ENCODE measurements around the gene CA6. TPM values are rescaled to one million over a fixed set of nuclear protein-coding genes. Genes with fewer than 3 reads are reported as not detected.
A peak's percentile ranks its signal among the peaks of the same experiment; 100 is the strongest.
"Not testable (repeated sequence)": the region's sequence is repeated elsewhere in the genome, so short reads cannot be mapped to it uniquely, and the experiment has no call there.

CA6 gene
- not detected for polyA plus RNA-seq (2013, experiment 1 of 2; ENCODE audit: insufficient read length)
- not detected for polyA plus RNA-seq (2013, experiment 2 of 2; ENCODE audit: insufficient read length)

- DNase-seq = no peak
These were observed at the start of gene CA6 for GRCh38 chr1:8945568-8945967. Gene CA6 (plus strand): TSS chr1:8945868. CDS start chr1:8945887, 19 bp downstream.

GRCh38 chr1:8896775-8897174 is 48.9 kb upstream of the CA6 start:
- DNase-seq = not testable (repeated sequence)

- DNase-seq = not testable (repeated sequence)
These were observed 48.2 kb upstream of the CA6 start for GRCh38 chr1:8897505-8897904.

DNA sequence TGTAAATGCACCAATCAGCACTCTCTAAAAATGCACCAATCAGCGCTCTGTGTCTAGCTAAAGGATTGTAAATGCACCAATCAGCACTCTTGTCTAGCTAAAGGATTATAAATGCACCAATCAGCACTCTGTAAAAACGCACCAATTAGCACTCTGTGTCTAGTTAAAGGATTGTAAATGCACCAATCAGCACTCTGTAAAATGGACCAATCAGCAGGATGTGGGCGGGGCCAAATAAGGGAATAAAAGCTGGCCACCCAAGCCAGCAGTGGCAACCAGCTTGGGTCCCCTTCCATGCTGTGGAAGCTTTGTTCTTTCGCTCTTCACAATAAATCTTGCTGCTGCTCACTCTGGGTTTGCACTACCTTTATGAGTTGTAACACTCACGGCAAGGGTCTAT is 47.2 kb upstream of the CA6 start:
- not testable (repeated sequence) for DNase-seq

GRCh38 chr1:8899046-8899445 is 46.6 kb upstream of the CA6 start:
- no peak for DNase-seq

DNA sequence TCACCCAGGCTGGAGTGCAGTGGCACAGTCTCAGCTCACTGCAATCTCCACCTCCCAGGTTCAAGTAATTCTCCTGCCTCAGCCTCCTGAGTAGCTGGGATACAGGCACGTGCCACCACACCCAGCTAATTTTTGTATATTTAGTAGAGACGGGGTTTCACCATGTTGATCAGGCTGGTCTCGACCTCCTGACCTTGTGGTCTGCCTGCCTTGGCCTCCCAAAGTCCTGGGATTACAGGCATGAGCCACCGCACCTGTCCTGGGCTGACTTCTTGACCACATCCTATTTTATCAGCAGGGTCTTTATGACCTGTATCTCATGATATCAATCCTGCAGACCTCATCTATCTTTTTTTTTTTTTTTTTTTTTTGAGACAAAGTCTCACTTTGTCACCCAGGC is 45.0 kb upstream of the CA6 start:
- DNase-seq = not testable (repeated sequence)

- DNase-seq = peak; percentile 55
These were observed 42.9 kb upstream of the CA6 start for GRCh38 chr1:8902765-8903164.

- DNase-seq = peak; percentile 16
These were observed 42.3 kb upstream of the CA6 start for GRCh38 chr1:8903410-8903809.

DNA sequence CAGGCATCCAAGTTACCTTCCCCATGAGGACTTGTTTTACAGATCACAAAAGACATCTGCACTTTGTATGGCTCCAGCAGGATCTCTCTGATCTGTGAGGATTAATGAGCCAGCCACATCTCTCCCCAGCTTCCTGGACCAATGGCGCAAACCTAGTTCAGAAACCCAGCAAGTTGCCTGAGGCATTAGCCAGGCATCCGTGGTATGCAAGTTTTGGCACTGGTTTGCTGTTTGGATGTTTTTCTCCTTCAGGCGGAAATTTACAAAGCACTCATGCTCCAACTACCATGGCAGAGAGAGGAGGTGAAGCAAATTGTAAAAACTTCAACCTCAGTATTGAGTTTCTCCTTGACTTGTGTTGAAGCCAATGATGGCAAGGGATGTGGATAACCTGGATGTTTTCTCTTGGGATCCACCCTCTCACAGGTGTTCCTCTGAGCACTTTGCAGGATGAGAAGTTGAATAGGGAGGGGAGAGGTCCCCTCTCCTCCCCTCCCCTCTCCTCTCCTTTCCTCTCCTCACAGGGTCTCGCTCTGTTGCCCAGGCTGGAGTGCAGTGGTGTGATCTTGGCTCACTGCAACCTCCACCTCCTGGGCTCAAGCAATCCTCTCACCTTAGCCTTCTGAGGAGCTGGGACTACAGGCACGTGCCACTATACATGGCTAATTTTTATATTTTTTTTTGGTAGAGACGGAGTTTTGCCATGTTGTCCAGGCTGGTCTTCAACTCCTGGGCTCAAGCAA is 41.6 kb upstream of the CA6 start:
- peak; percentile 97 for DNase-seq

DNA sequence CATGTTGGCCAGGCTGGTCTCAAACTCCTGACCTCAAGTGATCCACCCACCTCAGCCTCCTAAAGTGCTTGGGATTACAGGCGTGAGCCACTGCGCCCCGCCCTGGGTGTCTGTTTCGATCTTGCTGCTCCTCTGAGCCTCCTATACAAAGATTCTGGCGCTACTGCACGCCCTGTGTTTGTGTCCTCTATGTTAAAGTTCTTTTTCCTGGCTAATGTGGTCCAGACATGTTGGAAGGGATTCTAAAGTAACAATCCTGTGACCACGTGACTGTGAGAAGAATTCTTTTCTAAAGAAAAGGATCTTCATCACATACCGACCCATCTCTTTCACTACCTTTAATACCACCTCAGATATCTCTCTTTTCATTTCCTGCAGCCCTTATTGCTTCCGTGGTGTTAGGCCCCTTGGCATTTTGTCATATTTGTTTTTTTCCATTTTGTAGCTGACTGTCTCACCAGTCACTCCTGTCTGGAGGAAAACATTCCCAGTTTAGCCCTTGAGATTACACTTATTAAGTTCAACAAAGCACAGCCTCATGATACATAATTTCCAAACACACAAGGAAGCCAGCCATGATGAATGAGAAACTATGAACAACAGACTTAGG is 40.0 kb upstream of the CA6 start:
- peak; percentile 70 for DNase-seq

DNA sequence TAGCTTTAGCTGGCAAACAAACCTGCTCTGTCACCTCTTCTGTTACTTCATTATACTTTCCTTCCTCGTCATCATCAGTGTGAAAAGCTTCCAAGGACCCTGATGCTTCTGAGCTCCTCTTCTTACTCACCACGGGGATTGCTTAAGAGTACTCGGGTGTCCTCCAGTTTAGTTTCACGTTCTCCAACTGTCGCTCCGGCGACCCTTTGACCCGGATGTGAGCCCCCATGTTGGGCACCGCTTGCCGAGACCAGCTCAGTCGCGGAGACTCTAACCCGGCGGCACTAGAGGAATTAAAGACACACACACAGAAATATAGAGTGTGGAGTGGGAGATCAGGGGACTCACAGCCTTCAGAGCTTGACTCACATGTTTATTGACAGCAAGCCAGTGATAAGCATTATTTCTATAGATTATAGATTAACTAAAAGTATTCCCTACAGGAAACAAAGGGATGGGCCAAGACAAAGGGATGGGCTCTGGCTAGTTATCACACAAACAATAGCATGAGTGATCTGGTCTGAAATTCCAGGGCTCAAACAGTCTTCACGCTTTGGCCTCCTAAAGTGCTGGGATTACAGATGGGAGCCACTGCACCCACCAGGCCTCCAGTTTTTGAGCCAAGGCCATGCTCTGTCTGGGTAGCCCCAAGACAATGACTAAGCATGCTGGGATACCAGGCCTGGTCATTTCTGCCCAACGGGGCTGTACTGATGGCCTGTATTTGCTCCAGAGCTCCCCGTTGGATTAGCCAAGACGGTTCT is 37.1 kb upstream of the CA6 start:
- DNase-seq = no peak

GRCh38 chr1:8910331-8910730 is 35.3 kb upstream of the CA6 start:
- DNase-seq = no peak

- DNase-seq = no peak
These were observed 34.8 kb upstream of the CA6 start for GRCh38 chr1:8910914-8911313.

- no peak for DNase-seq
These were observed 34.0 kb upstream of the CA6 start for GRCh38 chr1:8911416-8912309.

DNA sequence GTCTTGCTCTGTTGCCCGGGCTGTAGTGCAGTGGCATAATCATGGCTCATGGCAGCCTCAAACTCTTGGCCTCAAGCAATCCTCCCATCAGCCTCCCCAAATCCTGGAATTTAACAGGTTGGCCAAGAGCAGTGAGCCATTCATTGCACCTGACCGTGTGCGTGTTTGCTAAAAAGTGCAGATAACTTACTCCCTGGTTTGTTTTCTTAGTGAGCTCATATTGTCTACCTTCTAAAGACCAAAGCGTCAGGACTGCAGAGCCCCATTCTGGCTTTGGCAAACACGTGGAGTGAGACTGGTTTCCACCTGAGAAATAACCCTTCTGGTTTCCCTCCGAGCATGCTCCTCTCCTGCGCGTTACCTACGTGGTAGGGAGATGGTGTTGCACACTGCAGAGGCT is 32.2 kb upstream of the CA6 start:
- no peak for DNase-seq

DNA sequence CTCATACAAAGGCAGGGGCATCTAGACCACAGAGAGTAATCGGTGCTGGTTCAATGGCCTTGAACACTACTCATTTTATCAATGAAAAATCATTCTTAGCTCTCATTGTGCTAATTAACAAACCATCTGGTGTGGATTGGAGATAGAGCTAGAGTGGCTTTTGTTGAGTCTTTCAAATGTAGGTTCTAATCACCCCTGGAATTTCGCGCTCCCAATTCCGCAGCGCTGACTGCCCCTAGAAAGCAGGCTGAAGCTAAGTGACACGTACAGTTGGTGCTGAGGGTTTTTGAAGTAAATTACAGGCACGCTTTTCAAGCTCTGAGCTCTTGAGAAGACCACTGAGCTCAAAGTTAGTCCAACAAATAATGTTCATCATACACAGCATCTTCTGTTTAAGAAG is 31.2 kb upstream of the CA6 start:
- DNase-seq = no peak

DNA sequence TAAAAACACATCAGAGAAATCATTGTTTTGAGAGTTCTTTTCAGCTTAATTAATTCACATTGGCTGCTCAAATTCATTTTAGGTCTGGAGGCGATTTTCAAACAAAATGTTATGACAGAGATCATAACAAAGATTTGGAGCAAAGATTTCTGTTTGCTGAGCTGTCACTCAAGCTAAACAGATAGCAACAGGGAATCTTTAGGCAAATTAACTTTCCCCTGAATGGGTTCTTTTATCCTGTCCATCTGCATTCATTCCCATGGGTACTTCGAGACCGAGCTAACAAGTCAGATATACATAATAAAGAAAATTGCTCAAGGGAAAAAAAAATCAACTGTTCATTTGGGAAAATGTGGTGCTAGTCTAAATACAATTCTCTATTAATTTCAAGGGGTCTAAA is 30.2 kb upstream of the CA6 start:
- DNase-seq = no peak

DNA sequence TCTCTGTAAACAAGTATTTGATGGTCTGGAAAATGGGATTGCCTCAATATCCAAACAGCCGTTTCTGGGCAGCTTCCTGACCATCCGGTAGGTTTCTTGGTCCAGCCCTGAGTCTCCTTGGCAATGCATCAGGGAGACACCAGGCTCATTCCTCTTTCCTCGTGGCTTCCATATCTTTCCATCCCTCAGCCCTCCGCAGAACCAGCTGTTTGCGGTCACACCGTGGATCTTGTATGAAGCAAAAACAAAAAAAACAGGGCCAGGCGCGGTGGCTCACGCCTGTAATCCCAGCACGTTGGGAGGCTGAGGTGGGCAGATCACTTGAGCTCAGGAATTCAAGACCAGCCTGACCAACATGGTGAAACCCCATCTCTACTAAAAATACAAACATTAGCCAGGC is 28.1 kb upstream of the CA6 start:
- DNase-seq = not testable (repeated sequence)

DNA sequence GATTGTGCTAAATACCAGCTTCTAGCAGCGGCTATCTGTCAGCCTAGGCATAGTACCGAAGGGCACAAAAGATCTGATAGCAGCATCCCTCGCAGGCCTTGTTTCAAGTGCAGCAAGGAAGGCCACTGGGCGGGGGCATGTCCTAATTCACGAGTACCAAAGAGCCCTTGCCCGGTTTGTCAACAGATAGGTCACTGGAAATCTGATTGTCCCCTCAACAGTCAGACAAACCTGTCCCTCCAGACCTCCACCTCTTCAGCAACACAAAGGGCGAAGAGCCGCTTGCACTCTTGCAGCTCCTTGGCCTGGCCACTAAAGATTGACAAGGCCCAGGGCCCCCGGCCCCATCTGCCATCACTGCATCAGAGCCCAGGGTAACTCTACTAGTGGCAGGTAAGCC is 22.7 kb upstream of the CA6 start:
- DNase-seq = no peak

- DNase-seq = no peak
These were observed 20.3 kb upstream of the CA6 start for GRCh38 chr1:8925406-8925805.

GRCh38 chr1:8925960-8926359 is 19.7 kb upstream of the CA6 start:
- DNase-seq = no peak
